GM18511 (cell line): ENCODE measurements around the gene ERBB4.

Experiments
- ATAC-seq: cut with Tn5 transposase; IDR thresholded peaks from one replicate; pipeline ENCODE4 v1.9.1; 2021; ENCODE audit warnings: mild to moderate bottlenecking, moderate library complexity; ENCODE audit not compliant: unreplicated experiment

Gene ERBB4

DNA sequence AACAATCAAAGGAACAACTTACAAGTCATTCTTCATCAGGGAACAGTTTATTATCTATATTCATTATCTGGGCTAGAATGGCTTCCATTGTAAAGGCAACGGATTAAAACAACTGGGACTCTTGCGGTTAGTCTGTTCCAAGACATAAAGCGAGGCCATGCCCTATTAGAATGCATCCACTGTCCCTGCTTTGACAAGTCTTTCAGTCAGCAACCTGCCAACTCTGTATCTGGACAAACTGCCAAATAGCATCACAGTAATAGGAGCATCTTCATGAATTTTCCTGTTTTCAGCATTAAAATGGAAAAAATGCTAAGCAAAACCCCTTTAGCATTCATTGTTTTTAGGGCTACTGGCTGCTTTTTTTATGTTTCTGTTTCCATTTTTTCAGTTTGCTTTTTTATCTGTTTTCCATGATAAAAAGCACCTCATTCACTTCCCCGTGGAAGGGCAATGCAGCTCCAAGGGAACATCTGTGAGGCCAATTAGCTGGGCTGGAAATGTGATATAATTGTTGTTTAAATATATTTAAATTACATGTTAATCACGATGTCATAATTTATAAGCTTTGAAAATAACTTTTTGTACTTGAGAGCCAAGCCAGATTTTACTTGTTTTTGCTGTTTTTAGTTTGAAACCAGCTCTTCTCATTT is 1147.9 kb downstream of the ERBB4 start:
- no peak for ATAC-seq

DNA sequence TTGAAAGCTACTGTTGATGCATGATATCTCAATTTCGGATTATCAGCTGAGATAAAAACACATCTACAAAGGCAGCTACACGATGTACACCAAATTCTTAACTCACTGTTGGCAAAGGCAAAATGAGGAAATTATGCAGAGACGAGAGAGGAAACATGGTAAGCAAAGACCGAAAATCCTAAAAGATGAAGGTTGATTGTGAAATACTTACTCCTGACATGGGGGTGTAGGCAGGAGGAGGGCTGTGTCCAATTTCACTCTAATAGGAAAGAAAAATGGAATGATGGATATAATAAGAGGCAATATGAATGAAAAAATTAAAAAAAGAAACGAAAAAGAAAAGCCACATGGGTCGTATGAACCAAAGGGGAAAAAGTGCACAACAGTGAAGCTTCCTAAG is 1150.9 kb downstream of the ERBB4 start:
- no peak for ATAC-seq

DNA sequence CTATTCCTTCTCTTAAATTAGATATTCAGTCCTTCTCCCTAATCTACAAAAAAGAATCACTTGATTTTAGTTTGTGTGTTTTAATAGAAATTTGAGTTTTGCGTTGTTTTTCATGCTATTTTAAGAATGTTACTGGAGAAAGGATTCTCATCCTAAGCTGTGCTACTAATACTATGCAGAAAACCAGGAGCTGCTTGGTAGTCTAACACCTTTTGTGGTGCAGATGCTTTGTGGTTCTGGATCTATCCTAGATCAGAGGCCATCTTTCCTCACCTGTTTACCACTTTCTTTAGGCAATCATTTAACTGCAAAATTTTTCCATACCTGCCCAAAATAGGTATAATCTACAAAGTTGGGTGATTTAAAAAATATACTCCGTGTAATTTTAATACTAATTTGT is 1158.6 kb downstream of the ERBB4 start:
- no peak for ATAC-seq

DNA sequence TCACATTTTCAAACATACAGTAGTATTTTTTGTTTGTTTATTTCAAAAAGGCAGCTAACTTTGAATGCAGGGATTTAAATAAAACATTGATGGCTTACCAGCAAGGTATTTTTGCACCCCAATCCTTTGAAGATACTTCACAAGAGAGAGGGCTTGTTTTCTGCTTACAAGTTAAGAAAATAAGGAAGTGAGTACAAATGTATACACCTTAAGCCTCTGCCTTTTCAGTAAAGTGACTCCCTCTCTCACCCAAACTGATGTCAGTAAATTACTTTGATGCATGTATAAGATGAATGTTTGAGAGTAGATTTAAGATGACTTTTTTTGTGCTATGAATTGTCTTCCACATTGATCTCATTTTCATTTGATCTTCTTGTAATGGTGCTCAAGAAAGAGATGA is 1162.2 kb downstream of the ERBB4 start:
- ATAC-seq = no peak

DNA sequence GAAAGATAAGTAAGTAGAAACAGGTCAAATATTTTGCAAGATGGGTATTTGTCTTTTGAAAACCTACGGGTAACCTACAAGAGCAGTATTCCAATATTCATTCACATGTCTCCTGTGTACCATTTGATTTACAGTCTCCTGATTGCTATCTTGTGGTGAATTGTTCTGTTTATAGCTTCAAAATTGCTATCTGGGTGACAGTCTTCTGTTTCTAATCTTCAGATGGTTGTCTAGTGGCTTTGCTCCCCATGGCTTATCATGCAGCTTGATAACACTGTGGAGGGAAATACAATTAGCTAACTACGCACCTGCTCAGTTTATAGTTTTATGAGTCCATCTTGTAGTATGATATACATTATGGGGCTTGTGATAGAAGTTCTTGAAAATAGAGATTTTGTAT is 1165.4 kb downstream of the ERBB4 start:
- ATAC-seq = no peak

DNA sequence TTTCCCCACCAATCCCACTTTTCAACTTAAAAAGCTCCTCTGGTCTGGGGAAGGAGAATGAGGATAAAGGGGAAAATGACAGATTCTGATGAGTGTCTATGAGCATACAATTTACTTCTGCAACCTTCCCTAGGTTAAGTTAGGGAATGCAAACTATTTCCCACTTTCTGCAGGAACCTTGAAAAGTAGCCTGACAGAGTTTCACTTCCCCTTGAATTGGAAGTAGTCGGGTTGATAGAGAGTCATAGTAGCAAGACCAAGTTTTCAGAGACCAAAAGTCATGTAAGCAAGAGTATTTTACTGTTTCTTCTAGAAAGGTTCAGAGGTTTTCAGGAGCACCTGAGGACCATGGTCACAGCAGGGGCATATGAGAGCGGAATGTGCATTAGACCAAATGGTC is 1167.1 kb downstream of the ERBB4 start:
- no peak for ATAC-seq

DNA sequence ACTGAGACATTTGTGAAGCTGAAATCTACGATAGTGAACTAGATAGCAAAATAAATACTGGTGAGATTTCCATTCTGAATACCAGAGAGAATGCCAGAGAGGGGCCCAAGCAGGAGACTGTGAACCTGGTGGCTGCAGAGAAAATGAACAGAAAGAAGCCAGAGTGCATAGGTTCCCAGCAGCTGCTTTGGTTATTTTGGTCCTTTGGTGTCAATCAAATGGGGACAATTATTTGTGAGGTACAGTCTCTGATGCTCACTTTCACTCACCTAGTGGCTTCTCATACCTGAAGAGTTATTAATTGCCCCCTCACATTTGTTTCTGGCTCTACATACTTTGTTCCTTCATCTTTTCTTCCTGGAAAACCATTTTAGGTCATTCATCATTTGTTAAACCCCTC is 1170.1 kb downstream of the ERBB4 start:
- no peak for ATAC-seq

DNA sequence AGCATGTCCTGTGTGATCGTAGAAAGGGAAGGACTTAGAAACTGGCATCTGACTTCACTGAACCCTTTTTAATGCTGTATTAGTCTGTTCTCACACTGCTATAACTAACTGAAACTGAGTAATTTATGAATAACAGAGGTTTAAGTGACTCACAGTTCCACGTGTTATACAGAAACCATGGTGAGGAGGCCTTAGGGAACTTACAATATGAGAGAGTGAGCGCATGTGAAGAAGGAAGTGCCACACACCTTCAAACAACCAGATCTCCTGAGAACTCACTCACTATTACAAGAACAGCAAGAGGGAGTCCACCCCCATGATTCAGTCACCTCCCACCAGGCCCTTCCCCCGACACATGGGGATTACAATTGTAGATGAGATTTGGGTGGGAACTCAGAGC is 1170.9 kb downstream of the ERBB4 start:
- peak; percentile 98 for ATAC-seq

DNA sequence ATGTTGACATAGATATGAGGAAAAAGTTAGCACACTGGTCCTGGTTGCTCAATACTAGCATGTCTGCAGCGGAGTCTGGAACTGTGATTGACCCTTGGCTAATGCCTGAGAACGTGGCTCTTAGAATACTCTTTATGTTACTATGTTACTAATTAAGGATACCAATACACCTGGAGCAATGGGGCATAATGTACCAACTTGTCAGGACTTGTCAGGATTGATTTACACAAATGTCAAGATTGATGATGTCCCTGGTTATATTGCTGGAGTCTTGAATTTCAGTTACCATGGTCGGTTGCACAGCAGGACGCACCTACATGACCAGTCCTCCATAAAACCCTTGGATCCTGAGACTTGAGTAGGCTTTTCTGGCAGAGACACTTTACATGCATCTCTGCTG is 1171.3 kb downstream of the ERBB4 start:
- peak; percentile 29 for ATAC-seq

DNA sequence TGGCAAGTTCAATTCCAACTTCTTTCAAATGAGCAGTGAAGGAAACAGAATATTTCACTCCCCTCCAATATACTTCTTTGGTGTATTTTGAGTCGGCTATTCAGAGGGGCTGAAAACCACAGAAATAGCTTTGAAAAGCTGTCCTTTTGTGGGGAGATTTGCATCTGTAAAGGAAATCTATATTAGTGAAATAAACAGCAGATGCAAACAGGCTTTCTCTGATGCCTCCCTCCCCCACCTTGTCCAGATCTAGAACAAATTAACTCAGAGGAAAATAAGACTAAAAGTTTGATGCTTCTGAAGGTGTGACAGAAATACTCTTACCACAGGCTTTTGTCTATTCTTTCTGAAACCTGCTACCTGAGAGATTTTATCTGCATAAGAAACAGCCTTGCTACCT is 1173.7 kb downstream of the ERBB4 start:
- ATAC-seq = no peak

DNA sequence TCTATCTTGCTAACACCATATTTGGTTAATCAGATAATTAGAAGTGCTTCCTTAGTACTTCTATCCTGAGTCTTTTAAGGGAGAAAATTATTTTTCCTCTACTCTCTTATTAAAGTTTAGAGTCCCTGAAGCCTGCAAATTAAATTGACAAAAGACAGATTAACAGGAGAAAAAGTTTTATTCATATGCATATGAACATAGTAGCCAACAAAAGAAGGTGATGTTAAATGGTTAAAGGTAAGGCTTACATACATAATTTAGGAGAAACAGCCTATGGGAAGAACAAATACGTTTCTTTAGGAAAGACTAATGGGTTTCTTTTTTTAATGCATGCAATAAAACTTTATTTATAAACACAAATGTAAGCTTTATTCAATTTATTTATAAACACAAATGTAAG is 1177.2 kb downstream of the ERBB4 start:
- no peak for ATAC-seq

DNA sequence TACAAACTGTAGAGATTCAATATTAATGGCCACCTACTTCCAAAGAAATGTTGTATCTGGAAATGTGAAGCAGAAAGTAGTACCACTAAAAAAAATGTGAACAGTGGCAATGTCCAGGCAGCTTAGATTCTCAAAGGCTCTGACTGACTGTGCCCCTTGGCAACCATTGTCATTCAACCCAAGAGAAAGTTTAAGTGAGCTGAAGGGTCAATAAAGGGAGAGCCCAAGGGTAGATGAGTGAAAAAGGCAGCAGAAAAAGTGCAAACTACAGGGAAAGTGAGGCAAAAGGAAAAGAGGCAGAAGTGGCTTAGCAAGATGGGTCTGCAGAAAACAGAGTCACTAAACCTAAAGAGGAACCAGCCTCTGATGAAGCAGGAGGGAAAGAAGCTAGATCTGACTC is 1179.3 kb downstream of the ERBB4 start:
- no peak for ATAC-seq

DNA sequence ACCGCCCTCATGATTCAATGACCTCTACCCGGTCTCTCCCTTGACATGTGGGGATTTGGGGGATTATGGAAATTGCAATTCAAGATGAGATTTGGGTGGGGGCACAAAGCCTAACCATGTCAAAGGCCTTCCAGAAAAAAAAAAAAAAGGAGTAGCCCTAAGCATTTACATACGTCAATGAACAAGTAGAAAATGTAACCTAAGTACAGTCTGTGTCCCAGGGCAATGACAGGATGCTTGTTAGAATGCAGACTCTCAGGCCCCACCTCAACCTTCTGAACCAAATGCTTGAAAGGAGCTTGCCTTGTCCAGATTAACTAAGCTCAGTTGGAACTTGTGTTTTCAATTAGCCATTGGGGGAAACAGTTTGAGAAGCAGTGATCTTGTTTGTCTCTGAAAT is 1180.1 kb downstream of the ERBB4 start:
- ATAC-seq = no peak

DNA sequence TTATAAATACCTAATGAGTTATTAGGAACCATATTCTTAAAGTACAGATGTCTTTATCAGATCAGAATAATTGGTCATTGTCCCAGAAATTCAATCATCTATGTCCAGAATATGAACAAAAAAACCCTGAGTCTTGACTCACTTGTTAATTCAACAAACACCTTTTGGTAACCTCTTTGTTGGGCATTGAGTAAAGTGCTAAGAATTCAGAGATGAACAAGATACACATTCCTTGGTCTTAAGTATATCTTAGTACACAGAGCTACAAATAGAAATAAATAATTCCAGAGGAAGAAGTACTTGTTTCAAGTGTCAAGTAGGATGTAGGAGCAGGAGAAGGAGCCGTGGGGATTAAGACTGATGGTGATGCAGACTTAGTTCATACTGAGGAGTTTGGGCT is 1184.1 kb downstream of the ERBB4 start:
- ATAC-seq = no peak

DNA sequence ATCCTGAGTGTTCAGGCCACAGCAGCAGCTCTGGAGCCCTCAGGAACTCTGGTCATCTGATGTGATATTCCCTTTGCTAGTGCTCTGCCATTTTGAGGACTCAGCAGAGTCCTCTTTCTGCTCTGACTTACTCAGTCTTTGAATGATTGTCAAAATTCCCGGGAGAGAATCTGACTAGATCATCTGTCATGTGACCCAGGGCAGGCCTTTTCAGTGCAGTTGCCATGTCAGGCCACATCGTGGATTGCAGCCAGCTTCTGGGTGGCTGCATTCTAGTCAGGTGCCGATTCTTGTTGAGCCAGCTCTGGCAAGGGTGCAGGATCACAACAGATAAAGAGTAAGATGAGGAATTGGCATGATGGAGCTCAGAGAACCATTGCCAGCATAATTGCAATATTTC is 1186.6 kb downstream of the ERBB4 start:
- no peak for ATAC-seq

DNA sequence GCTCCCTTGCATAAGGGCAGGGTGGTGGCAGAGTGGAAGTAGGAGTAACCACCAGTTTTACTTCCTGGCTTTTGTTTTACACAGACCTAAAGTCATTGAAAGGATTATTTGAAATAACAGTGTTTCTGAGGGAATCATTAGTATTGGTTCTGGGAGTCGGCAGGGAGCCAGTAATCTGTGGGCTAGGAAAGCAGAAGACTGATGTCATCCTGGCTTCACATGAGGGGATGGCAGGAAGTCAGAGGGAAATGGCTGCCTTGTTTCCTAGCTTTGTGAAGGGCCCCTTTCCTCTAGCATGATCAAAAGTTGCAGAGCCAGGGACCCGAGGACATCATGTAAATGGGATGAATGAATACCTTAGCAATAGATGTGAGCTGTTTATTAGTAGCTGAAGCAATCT is 1189.6 kb downstream of the ERBB4 start:
- no peak for ATAC-seq

DNA sequence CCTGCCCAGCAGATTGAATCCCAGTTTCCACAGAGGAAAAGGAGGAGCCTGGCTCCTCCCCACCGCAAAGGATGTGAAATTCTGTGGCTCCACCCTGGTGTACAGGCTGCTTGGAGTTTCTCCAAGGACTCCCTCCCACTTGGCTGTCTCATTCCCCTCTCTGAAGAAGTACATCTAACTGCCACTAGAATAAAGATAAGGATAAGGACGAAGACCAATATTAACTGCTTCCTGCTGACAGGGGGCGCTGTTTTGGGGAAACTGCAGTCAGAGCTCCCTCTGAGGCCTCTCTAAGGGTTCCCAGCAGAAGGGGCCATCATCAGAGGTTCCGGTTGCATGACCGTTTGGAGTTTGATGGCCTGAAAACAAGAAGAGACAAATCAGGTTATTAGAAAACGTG is 1191.3 kb downstream of the ERBB4 start:
- no peak for ATAC-seq

DNA sequence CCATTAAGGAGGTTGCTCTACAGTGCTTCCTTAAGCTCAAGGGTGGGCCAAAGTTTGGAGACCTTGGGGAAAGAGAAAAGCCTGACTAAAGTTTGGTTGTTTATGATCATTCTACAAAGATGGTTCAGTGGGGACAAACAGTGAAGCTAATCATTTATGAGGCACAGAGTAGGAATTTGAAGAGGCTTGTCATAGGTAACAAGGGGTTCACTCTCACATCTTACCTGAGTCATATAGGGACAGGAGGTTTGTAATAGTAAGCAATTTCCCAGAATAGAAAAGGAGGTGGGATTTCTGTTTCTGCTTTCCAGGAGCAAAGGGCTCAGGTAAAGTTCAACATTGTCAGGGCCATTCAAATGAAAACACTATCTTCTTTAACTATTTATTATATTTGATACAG is 1194.3 kb downstream of the ERBB4 start:
- ATAC-seq = no peak

DNA sequence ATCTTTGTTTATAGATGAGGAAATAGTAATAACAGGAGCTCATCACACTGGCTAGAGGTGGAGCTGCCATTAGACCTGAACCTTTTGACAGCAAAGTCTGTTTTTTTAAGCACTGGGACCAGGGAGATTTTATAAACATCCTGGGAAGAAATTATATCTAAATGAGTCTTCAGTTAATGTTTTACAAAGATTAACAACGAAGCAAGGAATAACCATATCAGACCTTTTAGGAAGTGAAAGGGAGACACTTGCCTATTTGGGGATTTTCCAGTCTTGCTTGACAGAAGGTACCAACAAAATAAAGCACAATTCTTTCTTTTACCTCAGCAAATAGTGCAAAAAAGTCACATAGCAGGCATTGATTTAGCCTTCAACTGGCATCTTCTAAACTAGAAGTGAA is 1205.2 kb downstream of the ERBB4 start:
- no peak for ATAC-seq

DNA sequence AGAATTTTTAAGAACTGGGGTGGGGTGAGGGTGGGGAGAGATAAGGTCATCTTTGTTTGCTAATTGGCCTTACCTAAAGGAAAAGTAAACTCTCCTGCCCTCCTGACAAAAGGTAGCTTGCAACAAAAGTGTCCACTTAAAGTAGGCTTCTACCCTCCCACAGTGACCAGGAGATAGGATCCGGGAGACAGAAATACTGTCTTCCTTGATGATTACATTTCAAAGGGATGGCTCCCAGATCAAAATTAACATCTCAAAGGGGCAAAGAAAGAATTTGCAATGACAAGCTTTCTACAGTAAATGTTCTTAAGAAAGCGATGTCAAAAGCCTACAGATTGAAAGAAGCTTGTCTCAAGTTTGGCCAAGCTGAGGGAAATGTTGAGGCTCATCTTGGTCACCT is 1206.9 kb downstream of the ERBB4 start:
- ATAC-seq = no peak

DNA sequence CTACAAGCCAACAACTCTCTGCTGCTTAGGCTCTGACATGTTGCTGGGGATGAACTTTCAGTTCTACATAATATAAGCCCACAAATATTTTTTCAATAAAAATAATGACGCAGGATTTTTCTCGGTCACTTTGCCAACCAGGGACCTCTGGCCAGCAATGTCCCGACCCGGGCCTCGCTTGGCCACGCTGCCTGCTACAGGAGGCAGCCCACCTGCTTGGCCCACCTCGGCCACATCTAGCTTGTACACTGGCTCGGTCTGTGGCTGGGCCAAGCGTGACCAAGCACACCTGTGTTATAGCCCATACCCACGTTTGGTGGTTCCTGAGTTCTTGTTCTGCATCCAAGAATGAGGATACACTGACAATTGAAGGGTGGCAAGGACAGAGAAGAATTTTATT is 1208.7 kb downstream of the ERBB4 start:
- no peak for ATAC-seq

DNA sequence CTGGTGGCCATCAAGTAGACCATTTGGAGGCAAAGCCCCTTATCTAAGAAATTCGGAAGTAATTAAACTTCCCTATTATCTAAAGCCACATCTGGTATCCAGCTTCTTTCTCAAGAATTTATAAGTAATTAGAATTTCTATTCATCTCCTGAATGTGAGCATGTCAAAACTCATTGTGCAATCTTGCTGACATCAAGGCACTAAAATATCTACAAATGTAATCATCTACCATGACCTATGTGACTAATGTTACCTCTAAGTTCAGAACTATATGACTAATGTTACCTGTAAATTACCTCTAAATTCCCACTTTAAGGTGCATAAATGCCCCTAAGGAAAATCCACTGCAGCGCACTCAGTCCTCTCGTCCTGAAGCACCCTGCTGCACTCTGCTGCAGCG is 1209.2 kb downstream of the ERBB4 start:
- no peak for ATAC-seq

DNA sequence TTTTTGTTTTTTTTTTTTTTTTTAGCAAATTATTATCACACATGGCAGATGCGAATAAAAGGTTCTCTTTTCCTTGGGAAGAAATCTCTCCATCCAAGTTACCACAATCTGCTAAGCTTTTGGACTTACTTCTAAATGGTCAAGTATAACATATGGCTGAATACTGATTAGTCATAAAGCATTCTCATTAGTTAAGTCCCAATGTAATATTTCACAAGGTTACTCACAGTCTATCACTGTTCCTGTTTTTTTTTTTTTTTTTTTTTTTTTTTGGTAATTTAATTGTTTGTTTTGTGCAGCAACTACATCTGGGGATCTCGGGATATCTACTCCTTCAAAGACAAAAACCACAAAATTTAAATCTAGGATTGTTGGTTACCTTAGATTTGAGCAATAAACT is 1210.5 kb downstream of the ERBB4 start:
- ATAC-seq = no peak
